NCI-H345 (cell line): ENCODE results near the gene NPB.

Source experiments
- DNase-seq: peaks from one replicate; lab custom pipeline; 2025; lab: John Stamatoyannopoulos, UW

The NPB gene

DNA sequence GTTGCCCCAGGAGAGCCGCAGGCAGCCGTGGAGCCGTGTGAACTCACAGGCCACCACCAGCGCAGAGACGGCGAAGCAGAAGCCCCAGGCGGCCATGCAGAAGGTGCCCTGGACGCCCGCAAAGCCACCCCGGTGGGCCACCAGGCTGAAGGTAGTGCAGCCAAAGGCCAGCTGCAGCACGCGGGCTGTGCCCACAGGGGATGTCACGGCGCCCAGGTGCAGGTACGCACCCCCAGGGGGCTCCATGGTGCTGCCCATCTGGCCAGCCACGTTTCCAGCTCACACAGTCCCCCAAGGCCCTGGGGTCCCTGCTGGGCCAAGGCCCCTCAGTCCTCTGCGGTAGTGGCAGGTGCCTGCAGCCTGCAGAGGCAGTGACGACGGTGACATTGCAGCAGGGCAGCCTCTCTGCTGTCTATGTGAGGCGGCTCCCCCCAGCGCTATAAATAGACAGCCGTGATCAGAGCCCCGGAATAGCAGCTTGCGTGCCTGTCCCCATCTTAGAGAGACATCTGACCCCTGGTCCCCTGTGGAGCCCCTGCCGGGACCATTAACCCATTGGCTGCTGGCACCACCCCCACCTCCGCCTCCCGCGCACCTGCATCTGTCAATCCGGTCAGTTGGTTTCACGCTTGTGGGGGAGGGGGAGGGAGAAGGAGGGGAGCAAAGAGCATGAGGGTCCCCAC lies 39.6 kb downstream of the NPB start:
- no peak for DNase-seq

DNA sequence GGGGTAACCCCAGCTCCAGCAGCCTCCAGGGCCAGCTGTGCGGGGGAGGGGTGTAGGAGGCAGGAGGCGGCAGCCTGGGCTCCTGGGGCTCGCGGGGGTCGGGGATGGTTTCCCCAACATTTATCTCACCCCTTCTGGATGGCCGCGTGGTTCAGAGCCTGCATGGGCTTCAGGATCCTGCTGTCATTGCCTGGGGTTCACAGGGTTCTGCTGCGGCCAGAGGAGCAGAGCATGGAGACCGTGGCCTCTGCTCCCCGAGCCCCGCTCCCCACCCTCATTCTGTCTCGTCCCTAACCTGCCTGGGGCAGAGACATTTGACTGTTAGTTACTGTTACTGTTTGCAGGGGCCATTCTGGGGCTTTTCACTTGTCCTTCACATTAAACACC lies 40.1 kb downstream of the NPB start:
- DNase-seq, result no peak

DNA sequence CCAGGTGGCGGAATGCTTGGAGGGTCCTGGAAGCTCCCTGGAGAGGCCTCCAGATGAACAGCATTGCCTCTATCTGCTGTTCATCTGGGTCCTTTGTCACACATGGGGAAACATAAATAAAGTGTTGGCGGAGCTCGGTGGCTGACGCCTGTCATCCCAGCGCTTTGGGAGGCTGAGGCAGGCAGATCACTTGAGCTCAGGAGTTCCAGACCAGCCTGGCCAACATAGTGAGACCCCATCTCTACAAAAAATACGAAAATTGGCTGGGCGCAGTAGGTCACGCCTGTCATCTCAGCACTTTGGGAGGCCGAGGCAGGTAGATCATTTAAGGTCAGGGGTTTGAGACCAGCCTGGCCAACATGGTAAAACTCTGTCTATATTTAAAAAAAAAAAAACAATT lies 42.8 kb downstream of the NPB start:
- no peak for DNase-seq

DNA sequence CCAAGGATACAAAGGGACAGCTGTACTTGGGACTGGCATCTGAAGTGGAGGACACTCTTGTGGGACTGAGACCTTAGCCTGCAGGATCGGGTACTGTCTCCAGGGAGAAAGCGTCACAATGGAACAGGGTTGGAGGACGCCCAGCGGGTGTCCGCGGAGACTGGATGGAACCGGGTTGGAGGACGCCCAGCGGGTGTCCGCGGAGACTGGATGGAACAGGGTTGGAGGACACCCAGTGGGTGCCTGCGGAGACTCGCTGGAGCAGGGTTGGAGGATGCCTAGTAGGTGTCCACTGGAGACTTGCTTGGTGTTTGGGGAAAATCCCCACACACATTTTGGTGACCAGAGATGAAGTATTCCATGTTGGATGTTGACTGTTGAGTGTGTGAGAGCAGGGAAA lies 45.2 kb downstream of the NPB start, which contains the start of gene MYADML2:
TSS of gene MYADML2 (minus strand) at position 45 of the 400 bp plus-strand sequence. CDS start 5,492 bp downstream, outside the sequence.
- DNase-seq, result no peak

DNA sequence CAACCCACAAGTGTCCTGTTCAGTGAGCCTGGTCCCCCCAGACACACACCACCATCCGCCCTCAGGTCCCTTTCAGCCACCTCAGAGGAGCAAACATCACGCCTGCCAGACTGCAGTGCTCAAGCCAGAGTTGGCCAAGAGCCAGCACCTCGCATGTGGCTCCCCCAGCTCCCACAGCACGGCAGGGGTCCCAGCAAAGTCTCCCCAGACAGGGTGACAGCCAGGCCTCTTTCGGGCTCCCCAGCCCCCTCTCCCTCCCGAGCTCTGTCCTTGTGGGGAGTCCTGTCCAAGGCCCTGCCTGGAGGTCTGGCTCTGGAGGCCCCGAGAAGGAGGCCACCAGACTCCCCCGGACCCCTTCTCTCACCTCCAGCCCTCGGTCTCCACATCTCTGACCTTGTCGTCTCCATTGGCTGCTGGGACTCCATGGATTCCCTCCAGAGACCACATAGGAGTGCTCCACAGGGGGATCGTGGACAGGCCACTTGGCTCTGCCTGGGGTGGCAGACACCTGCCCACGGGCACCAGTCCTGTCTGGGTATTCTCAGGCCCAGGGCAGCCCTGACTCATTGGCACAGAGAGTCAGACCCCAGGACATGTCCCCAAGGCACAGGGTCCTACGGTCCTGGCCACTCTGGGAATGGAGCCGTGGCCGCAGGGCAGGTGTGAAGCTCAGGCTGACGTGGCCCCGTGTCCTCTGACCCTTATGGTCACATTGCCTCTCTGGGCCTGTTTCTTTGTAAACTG lies 46.8 kb downstream of the NPB start:
- DNase-seq, result no peak

DNA sequence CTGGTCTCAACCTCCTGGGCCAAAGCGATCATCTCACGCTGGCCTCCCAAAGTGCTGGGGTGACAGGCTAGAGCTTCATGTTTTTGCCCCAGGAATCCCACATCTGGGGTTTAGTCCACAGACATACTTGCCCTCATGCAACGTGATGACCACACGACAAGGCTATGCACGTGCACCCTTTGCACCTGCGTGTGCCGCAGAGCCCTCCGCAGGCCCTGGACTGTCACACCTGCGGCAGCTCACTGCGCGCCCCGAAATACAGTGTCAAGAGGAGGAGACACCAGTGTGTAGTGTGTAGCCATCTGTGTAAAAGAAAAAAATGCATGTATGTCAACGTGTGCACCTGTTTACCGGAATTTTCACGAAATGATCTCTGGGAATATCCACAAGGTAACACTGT lies 48.5 kb downstream of the NPB start:
- no peak for DNase-seq

DNA sequence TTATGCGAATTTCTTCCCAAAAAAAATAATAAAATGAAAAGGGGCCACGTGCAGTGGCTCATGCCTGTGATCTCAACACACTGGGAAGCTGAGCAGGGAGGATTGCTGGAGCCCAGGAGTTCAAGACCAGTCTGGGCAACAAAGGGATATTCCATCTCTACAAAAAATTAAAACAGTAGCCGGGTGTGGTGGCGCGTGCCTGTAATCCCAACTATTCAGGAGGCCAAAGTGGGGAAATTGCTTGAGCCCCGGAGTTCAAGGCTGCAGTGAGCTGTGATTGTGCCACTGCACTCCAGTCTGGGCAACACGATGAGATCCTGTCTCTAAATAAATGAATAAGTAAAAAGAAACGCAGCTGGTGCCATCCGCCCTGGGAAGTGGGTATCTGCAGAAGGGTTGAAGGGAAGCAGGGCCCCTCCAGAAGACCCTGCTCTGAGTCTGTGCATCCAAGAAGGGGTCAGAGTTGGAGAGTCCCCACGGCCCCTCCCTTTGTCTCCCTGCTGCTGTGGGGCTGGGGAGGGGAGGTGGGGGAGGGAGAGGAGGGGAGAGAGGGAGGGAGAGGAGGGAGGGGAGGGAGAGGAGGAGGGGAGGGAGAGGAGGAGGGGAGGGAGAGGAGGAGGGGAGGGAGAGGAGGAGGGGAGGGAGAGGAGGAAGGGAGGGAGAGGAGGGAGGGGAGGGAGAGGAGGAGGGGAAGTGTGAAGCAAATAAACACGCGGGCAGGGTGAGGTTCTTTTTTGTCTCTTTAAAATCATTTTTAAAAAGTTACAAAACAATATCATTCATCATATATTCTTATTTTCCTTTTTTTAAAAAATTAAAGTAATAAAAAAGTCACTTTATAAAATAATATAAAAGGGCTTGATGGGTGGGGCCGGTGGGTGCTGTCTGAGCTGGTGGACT lies 50.0 kb downstream of the NPB start:
- no peak for DNase-seq
